Spleen (tissue), 7 donors: ENCODE measurements around the gene LGALS8.

Source experiments
- POLR2AphosphoS5 ChIP-seq, 3 donors: sonication (generic); formaldehyde crosslinking; IDR thresholded peaks; one replicate each; pipeline ENCODE4 v1.5.1; 2017; ENCODE audit warnings: antibody characterized with exemption in 3 of 3
- TF ChIP-seq, protein P1 (sequence below), 11 experiments: fragments of 200-600 bp in 7 of 11; fragments of 450-650 bp in 4 of 11; sonication (generic) in 4 of 11; IDR thresholded peaks in 8 of 11; conservative IDR thresholded peaks in 3 of 11; 1 replicate in 7 of 11; 2 replicates in 4 of 11; pipeline versions ENCODE4 v1.4.0 to v1.8.0; 2016 to 2021; ENCODE audit warnings: antibody characterized with exemption in 11 of 11, inconsistent platforms in 4 of 11, mild to moderate bottlenecking in 1 of 11
- donor health status: DM: no; HTN: no; CAD: no; lungs with moderate emphysema.
- donor health status: DM: no; HTN: no; CAD: no.
- donor health status: DM: no; HTN: no; CAD: no.

DNA sequence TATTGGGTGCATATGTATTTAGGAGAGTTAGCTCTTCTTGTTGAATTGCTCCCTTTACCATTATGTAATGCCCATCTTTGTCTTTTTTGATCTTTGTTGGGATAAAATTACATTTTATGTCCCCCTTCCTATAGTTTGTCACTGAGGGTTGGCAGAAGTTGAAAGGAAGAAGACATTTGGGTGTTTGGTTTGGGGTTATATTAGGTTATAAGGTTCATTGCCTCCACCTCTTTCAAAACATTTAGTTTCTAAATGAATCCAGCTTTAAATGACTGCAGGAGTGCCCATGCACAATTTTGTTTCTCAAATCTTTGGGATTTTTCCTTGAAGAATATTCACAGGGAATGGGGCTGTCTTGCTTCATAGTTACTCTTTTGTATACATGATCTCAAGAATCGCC lies 14.6 kb upstream of the LGALS8 start:
- TF ChIP-seq, protein P1, sequence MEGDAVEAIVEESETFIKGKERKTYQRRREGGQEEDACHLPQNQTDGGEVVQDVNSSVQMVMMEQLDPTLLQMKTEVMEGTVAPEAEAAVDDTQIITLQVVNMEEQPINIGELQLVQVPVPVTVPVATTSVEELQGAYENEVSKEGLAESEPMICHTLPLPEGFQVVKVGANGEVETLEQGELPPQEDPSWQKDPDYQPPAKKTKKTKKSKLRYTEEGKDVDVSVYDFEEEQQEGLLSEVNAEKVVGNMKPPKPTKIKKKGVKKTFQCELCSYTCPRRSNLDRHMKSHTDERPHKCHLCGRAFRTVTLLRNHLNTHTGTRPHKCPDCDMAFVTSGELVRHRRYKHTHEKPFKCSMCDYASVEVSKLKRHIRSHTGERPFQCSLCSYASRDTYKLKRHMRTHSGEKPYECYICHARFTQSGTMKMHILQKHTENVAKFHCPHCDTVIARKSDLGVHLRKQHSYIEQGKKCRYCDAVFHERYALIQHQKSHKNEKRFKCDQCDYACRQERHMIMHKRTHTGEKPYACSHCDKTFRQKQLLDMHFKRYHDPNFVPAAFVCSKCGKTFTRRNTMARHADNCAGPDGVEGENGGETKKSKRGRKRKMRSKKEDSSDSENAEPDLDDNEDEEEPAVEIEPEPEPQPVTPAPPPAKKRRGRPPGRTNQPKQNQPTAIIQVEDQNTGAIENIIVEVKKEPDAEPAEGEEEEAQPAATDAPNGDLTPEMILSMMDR (IDR thresholded peaks at IDR 0.05 in 8 of 11, conservative IDR thresholded peaks at IDR 0.05 in 3 of 11), result no peak
- no peak for TF ChIP-seq POLR2AphosphoS5 (IDR thresholded peaks at IDR 0.05)
